Stimulated activated CD8-positive, alpha-beta memory T cell treated with anti-CD3 and anti-CD28 coated beads, Interleukin-2, amount 100 ng/mL, for 48 hours (primary cell): ENCODE measurements around the gene SEMA7A.

Experiments
- DNase-seq, 2 donors: peaks; one replicate each; pipeline ENCODE4 v3.0.0-alpha.2; 2020; ENCODE audit warnings: low read depth in 2 of 2

SEMA7A gene

DNA sequence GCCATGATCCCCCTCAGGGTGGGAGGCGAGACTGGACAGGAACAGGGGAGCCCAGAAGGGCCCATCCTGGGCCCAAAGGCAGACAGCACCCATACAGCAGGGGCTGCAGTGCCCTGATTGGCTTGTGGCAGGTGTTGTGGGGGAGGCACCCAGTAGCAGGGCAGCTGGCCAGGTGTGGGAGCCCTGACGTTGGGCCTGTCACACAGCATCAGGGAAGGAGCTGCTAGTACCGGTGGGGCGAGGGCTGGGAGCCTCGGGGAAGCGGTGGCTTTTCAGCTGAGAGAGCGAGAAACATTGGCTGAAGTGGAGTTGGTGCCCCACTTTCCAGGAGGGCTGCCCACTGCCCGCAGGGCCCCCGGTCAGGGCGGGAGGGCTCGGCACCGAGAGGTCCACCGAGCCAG, 46.6 kb downstream of the SEMA7A start:
- DNase-seq: no peak

DNA sequence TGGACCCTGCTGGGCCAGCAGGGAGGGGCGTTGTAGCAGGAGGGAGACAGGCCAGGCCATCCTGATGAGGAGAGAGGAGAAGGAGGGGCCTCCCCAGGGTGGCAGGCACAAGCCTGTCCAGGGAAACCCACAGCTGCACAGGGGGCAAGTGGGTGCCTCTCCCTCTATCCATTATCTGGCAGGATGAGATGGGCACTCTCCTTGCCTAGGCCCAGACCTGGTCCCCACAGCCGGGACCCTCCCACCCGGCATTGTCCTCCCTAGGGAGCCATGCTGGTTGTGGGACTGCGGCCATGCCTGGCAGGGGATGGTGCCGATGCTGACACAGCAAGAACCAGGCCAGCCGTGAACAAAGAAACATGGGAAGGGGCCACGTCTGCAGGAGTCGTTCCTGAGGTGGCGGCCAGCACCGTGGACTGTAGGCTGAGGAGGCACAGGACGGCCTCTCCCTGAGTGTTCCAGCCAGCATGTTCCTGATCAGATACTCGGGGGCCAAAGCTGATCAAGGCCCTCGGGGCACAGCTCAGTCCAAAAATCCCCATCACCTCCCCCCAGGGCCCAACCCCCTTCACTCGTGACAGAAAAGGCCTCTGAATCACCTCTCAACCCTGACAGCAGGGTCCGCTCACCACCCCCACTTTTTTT, 47.1 kb downstream of the SEMA7A start:
- no peak for DNase-seq

DNA sequence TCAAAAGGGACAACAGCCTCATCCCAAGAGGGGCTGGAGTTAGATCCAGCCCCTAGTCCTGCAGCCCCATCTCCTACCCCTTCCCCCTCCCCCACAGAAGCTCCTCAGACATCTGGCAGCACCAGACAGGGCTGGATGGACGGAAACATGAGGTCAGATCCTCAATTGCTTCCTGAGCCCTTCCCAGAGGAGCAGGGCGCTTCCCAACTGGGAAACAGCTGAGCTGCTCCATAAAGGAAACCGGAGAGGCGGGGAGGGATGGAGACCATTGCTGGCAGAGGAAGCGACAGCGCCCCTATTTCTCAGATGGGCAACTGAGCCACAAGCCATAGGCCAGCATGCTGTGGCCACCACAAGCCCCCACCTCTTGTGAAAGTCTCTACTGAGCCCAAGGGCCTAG, 48.0 kb downstream of the SEMA7A start:
- no peak for DNase-seq

DNA sequence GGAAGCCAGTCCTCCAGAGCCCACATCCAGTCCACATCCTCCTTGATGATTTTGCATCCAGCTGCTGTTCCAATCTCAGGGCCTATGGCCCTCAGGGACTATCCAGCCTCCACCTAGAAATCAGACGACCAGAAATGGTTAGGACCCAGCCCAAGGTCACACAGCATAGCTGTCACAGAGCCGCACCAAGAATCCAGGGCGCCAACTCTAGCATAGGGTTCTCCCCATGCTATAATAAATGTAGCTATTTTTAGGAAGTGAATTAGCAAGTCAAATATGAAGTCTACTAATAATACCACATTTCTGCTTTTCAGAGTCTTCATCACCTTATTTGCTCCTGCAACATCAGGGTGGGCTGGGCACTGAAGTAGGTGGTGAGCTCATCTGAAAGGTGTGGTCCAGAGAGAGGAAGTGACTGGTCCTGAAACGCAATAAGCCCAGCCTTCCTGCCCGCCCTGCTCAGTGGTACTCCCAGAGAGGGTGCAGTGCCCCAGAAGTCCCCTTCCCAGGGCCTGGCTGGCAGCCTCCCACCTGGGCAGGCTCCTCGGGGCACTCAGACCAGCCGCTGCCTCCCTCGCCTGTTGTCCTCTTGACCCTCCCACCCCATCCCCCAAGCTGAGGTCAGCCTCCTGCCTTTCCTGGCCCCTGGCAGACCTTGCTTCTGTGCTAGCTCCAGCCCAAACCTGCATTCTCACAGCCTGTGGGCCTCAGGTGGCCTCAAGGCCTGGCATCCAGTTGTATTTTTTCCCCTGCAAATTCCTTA, 48.7 kb downstream of the SEMA7A start:
- DNase-seq: no peak

DNA sequence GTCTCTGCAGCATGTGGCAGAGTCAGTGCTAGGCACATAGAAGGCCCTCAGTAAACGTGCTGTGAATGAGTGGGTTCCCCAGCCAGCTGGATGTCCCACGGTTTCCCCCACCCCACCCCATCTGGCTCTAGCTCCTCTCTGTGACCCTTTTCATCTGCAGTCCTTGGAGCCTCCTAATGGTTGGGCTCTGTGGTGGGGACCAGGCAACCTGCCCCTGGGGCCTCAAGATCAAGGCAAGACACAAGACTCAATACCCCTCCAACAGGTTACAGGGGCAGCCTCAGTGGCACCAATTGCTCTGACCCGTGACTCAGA, 49.2 kb downstream of the SEMA7A start:
- no peak for DNase-seq

DNA sequence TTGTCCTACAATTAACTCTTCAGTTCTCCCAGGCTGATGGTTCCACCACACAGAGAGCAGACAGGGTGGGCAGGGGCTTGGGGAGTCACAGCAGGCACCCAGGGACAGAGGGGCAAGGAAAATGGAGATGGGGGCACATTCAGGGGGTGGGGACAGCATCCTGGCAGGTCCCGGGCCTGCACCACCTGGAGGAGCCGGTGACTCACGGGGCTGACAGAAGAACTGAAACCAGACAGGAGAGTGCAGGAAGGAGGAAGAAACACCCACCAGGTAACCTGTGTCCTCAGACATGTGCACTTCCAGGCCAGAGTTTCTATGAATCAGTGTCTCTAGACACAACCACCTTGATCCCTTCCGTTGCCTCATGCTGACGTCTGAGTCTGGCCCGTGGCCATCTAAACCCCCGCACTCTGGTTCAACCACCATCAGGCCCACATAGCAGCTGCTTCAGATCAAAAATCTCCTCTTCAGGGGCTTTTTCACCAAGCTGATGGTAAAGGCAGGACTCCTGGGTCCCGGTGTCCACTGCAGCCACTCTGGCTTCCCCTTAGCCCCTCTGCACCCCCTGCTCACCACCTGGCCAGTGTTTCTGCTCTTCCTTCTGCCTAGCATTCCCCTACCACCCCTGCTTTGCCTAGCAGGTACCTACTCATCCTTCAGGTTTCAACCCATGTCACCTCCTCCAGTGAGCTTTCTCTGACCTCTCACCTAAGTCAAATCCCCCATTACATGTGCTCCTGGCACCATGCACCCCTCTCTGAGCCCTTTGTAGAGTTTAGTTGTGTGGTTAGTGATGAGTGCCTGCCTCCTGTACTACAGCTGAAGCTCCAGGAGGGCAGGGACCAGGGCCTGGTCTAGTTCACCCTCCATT, 49.8 kb downstream of the SEMA7A start:
- DNase-seq: peak in 1 of 2 donors; percentile 78

DNA sequence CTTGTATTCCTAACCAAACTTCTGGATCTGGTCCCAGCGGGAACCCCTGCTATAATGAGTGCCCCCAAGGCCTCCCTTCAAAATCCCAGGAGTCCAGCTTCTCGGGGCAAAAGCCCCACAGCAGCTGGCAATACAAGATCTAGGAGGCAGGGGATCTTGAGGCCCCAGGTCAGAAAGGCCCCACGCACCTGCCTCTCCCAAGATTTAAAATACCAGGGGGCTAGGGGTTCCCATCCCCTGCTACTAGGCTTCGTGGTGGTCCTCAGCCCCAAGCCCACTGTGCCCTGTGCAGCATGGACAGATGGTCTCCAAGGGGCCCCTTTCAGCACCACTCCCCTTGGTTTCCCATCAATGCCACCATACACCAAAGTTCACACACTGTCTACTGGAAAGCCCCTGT, 50.5 kb downstream of the SEMA7A start:
- DNase-seq: no peak

DNA sequence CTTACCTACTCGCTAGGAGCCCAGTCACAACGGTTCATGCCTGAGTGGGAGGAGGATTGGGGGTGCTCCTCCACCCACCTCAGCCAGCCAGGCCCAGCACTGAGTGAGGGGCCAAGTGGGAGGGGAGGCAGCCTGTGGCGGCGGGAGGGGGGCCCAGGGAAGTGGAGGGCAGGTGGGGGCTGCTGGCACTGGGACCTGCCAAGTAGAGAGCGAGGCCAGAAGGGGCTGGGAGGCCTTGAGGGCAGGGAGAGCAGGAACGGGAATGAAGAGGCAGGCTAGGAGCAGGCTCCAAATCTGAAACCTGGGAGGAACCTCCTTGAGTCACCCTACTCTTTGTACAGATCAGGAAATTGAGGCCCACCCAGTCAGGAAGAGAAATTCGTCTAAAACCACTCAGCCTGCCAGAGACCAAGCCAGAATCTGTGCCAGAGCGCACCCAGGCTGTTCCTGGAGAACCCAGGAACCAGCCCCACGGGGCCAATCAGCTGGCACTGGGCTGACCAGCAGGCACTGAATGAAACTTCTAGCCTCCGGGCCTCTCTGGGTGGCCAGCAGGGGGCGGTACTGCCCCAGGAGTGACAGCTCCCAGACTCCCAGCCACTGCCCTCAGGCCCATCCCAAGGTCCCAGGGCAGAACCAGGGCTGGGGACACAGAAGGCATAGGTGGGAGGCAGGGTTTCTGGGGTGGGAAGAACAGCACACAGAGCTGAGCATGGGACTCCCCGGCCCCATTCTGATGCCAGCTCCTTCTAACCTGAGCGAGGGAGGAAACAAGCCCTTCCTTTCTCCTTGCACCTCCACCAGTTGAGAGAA, 51.5 kb downstream of the SEMA7A start:
- DNase-seq: peak; percentile 75 to 79

DNA sequence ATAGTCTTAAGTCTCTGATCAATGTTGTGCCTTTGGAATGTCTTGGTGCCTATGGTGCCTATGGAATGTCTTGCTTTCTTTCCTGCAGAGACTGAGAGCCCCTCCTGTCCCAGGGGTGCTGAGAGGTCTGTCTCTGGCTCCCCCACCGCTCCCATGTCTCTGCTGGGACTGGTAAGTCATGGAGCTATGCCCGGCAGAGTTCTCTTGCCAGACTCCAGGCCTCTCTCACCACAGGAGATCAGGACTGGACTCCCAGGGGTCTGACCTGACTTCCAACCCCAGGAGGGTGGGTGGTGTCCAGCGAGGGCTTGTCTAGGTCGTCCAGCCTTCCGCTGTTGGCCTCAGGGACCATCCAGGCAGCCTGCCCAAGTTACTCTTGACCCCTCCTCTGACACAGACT, 52.3 kb downstream of the SEMA7A start:
- DNase-seq: no peak

DNA sequence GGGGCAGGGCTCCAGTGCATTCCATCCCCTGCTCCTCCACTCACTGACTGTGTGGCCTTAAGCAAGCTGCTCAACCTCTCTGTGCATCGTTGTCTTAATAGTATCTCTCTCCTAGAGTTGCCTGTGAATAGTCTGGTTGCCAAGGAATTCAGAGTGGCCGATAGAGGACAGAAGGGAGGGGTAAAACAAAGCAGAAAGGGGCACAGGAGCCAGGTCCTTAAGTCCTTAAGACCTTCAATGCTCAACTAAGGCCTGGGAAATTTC, 52.6 kb downstream of the SEMA7A start:
- no peak for DNase-seq

DNA sequence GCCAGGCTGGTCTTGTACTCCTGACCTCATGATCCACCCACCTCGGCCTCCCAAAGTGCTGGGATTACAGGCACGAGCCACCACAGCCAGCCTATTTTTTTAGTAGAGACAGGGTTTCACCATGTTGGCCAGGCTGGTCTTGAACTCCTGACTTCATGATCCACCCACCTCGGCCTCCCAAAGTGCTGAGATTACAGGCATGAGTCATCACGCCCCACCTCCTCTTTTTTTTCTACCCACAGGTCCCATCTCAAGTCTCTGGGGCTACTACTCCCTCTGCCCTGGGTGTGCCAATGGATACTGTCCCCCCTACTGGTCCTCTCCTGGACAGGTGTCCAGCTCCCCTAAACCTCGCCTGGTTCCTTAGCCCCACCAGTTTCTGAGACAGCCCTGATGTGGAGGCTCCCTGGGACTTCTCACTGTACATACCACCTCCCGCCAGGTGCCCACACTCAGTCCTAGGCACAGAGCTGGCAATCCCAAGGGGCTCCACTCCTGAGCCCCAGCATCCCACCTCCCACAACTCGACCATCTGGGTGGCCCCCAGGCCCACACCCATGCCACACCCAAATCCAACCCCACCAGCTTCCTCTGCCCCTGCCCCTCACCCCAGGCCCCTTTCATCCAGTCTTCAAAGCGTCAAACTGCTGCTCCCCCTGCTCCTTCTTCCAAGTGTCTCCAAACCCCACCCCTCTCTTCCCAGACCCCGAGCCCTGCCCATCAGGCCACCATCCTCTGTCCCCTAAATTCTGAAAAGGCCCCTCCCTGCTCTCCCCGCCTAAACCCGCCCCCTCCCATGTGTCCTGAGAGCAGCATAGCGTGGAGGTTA, 53.2 kb downstream of the SEMA7A start:
- DNase-seq: no peak

DNA sequence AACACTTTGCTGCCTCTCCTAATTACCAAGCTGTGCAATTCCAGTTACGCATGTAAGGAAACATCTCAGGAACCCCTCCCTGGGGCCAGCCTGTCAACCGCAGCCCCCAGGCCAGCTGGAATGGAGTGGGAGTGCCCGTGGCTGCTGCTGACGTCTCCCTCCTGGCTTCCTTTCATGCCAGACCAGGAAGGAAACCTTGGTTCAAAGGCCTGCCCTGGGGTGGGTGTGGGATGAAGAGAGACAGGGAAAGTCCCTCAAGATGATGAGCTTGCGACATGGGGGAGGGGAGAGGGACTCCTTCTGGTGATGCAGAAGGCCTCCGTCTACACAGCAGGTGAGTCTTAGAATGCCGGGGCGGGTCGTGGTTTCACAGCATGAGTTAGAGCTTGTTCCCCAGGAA, 54.9 kb downstream of the SEMA7A start:
- peak in 1 of 2 donors; percentile 70 for DNase-seq

DNA sequence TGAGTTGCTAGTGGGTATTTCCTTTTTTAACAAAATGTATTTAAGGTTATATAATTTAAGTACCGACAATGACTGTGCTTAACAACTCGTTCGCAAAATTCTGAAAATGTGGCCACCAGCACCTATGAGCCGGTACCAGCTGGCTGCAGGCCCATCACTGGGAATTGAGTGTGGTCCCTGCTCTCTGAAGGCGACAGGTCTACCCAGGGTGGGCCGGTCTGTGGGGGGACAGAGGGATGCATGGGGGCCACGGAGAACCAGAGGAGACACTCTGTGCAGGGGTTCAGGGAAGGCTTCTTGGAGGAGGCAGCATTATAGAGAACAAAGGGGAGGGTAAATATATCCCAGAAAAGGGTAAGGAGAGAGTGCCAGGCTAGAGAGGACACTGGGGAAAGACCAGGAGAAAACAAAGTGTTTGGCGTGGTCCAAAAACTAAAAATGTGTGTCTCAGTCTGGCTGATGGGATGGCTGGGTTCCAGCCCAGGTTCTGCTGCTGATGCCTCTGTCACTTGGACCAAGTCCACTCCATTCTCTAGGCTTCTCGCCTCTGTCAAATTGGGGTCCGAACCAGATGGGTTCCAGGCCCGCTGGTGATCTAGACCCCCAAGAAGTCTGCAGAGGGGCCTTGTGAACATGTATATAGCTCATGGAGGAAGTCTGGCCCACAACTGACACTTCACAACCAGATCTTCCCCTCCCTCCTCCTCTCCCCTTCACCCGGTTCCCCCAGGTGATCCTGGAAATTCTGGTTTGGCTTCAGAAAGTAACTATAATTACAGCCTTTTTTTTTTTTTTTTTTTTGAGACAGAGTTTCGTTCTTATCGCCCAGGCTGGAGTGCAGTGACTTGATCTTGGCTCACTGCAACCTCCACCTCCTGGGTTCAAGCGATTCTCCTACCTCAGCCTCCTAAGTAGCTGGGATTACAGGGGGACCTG, 55.7 kb downstream of the SEMA7A start:
- DNase-seq: no peak

DNA sequence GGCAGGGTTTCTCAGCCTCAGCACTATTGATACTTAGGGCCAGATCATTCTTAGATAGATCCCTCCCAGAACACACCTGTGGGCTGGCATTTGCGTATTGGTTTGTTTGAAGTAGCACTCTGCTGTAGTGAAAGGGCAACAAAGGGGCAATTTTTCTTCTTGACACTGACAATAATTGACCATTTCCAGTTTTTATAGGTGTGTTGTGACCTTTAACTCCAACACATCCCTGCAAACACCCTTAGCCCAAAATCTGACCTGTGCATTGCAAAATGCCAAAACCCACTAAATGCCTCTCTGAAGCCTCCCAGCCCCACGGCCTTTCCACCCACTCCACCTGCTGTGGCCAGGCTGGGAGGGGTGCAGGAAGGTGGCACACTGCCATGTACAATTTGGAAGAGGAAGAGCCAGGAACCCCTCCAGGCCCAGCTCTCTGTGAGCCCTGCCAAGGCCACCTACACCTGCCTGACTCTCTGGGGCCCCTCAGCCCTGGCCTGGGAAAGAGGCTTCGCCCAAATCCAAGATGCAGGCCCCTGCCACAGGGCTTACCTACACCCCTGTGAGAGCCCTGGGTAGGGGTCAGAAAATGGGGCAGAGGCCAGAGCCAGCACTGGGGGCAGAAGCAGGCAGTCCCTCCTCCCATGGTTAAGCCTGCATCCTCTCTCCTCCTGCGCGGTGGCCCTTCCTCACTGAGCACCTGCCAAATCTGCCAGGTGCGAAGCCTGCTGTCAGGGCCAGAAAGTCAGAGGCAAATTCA, 56.8 kb downstream of the SEMA7A start:
- no peak for DNase-seq

DNA sequence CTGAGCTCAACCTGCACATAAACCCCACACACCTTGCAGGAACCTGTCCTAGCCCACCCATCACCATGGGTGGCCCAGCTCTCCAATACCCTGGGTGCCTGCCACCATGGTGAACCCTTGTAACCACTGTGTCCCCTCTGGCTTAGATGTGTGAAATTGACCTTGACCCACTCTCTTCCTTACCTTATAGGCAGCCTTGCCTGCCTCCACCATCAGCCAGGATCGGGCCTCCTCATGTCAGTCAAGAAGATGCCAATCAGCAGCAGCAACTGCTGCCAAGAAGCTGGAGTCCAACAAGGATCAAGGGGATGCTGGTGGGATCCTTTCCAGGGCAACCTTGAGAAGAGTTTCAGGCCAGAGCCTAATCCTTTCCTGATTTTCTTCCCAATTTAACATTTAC, 57.5 kb downstream of the SEMA7A start:
- DNase-seq: no peak

DNA sequence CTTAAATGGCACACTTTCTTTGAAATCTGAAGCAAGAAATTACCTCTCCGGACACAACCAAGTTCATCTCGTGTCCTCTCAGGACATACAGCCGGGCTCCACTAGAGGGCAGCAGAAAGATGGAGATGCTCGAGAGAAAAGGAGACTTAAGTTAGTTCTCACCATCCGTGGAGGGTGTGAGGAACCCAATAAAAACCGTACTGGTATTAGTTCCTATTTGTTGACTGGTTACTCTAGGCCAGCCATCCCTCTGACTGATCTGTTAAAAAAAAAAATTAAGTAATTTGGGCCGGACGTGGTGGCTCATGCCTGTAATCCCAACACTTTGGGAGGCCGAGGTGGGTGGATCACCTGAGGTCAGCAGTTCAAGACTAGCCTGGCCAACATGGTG, 58.5 kb downstream of the SEMA7A start:
- peak; percentile 72 to 78 for DNase-seq

DNA sequence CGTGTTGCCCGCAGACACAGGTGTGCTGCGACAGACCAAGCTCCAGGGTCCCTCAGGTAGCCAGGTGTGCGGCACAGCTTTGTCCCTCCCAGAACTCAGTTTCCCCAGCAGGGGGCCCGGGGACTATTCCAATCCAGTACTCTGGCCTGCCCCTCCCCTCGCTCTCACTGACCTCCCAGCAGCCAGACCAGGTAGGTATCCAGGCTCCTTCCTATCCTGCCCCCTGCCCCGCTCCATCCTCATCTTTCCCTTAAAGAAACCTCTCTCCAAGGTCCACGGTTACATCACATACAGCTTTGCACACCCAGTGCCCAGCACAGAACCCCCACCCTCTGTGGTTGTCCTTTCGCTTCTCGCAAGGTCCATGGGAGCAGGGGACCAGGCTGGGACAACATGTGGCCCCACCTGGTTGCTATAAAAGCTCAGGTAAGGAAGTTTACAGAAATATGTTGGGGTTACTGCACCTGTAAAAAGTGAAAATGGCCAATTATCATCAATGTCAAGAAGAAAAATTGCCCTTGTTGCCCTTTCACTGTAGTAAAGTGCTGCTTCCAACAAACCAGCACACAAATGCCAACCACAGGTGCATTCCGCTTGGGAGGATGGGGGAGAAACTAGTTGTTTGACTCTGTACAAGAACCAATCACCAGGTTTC, 59.0 kb downstream of the SEMA7A start:
- DNase-seq: no peak

DNA sequence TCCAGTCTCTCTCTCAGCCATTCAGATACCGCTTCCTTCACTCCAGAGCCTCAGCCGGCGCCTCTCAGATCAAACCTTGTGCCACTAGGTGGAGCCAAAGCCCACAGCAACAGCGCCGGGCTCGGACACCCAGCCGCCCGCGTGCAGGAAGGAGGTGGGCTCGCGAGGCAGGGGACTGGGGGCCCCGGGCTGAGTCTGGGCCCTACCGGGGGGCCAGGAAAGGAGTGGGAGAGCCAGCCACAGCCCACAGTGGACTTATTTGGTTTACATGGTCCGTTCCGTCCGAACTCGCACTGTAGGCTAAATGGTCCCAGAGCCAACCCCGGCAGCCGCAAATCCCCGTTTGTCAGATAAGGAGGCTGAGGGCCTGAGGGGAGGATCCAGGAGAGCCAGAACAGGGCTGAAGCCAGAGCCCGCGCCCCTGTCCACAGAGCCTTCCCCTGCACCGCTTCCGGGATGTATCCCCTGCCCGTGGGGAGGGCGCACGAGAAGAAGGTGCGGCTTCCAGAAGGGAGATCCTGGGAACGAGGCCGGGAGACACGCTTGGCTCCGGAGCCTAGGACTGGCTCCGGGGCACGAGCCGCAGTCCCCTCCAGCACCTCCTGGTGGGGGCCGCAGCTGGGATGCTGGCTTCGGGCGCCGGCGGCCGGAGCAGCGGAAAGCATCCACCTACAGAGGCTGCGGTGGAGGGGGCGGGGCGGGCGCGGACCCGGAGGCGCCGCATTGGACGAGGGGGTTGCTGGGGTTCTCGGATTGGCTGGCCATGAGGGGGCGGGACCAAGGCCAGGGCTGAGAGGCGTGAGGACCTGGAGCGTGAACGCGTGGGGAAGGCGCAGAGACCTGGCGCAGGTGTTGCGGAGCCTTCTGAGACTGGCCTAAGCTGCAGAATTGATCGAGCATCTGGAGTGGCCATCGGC, 59.8 kb downstream of the SEMA7A start:
- DNase-seq: peak; percentile 94
